ENCODE measurements around the gene ZFP28. TPM values are rescaled to one million over a fixed set of nuclear protein-coding genes. Genes with fewer than 3 reads are reported as not detected.

The ZFP28 gene
- total and polyA plus RNA-seq, 4 donors = 0.47 to 1.3 (median 0.82) TPM

- TF ChIP-seq FOXA2 (IDR thresholded peaks at IDR 0.05) = no peak
- no peak for TF ChIP-seq EGR1 (IDR thresholded peaks at IDR 0.05; ENCODE audit: low read depth in 2 of 2)
- no peak for TF ChIP-seq HNF4G (IDR thresholded peaks at IDR 0.05)
Observed at GRCh38 chr19:56525214-56525860, 13.4 kb upstream of the ZFP28 start (continued).

- H3K27me3 ChIP-seq (ENCODE audit: control insufficient read depth in 4 of 4, insufficient read depth in 4 of 4, low read length in 3 of 4) = no peaks in the 10 kb centered on the region
- H3K36me3 ChIP-seq (ENCODE audit: control insufficient read depth in 4 of 4, insufficient read depth in 3 of 4, low read depth in 1 of 4, low read length in 3 of 4) = peaks cover 0 to 4% (median 2%) of the 10 kb centered on the region in 4 donors
- peak overlapping the region in 2 of 3 donors; percentile 43 to 57 for H3K4me3 ChIP-seq (ENCODE audit: low read depth in 1 of 3, low read length in 3 of 3)
- TF ChIP-seq JUND (IDR thresholded peaks at IDR 0.05) = no peak
- no peak for TF ChIP-seq RXRA (IDR thresholded peaks at IDR 0.05)
- no peak for TF ChIP-seq RAD21 (IDR thresholded peaks at IDR 0.05)
- TF ChIP-seq HNF4G (IDR thresholded peaks at IDR 0.05) = no peak
- no peak for TF ChIP-seq MAX (IDR thresholded peaks at IDR 0.05)
- no peak for TF ChIP-seq YY1 (IDR thresholded peaks at IDR 0.05)
- no peak for TF ChIP-seq ATF3 (IDR thresholded peaks at IDR 0.05)
- no peak for TF ChIP-seq HNF4A (conservative IDR thresholded peaks at IDR 0.05)
- TF ChIP-seq EGR1 (IDR thresholded peaks at IDR 0.05; ENCODE audit: low read depth in 2 of 2) = no peak
- TF ChIP-seq ZBTB33 (IDR thresholded peaks at IDR 0.05) = no peak
- no peak for TF ChIP-seq NR2F2 (IDR thresholded peaks at IDR 0.05)
- TF ChIP-seq REST (IDR thresholded peaks at IDR 0.05) = no peak
- no peak for TF ChIP-seq FOXA2 (IDR thresholded peaks at IDR 0.05)
- H3K9me3 ChIP-seq (ENCODE audit: control insufficient read depth in 4 of 4, low read length in 3 of 4) = peaks cover 36 to 76% (median 64%) of the 10 kb centered on the region in 4 donors
- DNase-seq (ENCODE audit: low spot score) = no peak
- no peak overlapping the region for H3K9ac ChIP-seq (ENCODE audit: low read depth in 1 of 2, low read length in 2 of 2)
- H3K27ac ChIP-seq (ENCODE audit: low read depth in 1 of 2, low read length in 2 of 2) = no peak overlapping the region
- WGBS = 96% methylated on average over 3 of the region's 3 CpGs
- peaks cover 0 to 4% (median 0%) of the 10 kb centered on the region in 4 donors for H3K4me1 ChIP-seq (ENCODE audit: control insufficient read depth in 4 of 4, insufficient read depth in 4 of 4, low read length in 3 of 4)
Observed at GRCh38 chr19:56537442-56537841, 1.3 kb upstream of the ZFP28 start.

GRCh38 chr19:56538254-56538760 is 441 bp upstream of the ZFP28 start:
- H3K4me3 ChIP-seq (ENCODE audit: low read depth in 1 of 3, low read length in 3 of 3) = peak overlapping the region; percentile 43 to 66 (median 57)
- H3K27me3 ChIP-seq (ENCODE audit: control insufficient read depth in 4 of 4, insufficient read depth in 4 of 4, low read length in 3 of 4) = no peaks in the 10 kb centered on the region
- H3K36me3 ChIP-seq (ENCODE audit: control insufficient read depth in 4 of 4, insufficient read depth in 3 of 4, low read depth in 1 of 4, low read length in 3 of 4) = peaks cover 0 to 4% (median 2%) of the 10 kb centered on the region in 4 donors
- 3% methylated on average over 46 of the region's 46 CpGs for WGBS
- DNase-seq (ENCODE audit: low spot score) = peak; percentile 79
- H3K4me1 ChIP-seq (ENCODE audit: control insufficient read depth in 4 of 4, insufficient read depth in 4 of 4, low read length in 3 of 4) = peaks cover 0 to 4% (median 0%) of the 10 kb centered on the region in 4 donors
- no peak for TF ChIP-seq HNF4A (conservative IDR thresholded peaks at IDR 0.05)
- TF ChIP-seq CTCF (IDR thresholded peaks at IDR 0.05; ENCODE audit: low read depth, low read length, missing input control) = peak; percentile 2
- peak; percentile 31 to 83 for TF ChIP-seq GABPA (IDR thresholded peaks at IDR 0.05 in 1 of 2, conservative IDR thresholded peaks at IDR 0.05 in 1 of 2)
- H3K9me3 ChIP-seq (ENCODE audit: control insufficient read depth in 4 of 4, low read length in 3 of 4) = peaks cover 35 to 73% (median 61%) of the 10 kb centered on the region in 4 donors
- H3K9ac ChIP-seq (ENCODE audit: low read depth in 1 of 2, low read length in 2 of 2) = no peak overlapping the region
- peak overlapping the region; percentile 65 to 84 for H3K27ac ChIP-seq (ENCODE audit: low read depth in 1 of 2, low read length in 2 of 2)

All from liver (tissue), 9 donors.